Naive B cell (primary cell): ENCODE results near the gene DDX25. TPM values are rescaled to one million over a fixed set of nuclear protein-coding genes. Genes with fewer than 3 reads are reported as not detected.
A peak's percentile ranks its signal among the peaks of the same experiment; 100 is the strongest.
"Not testable (repeated sequence)": the region's sequence is repeated elsewhere in the genome, so short reads cannot be mapped to it uniquely, and the experiment has no call there.

Experiments
- ATAC-seq, 2 donors: fragments of 150-1000 bp; cut with Tn5 transposase; 2 replicates each; pipeline ENCODE4 v1.10.0; 2021; ENCODE audit warnings: low read depth in 2 of 2, mild to moderate bottlenecking in 2 of 2, moderate library complexity in 2 of 2
- DNase-seq: peaks from one replicate; pipeline ENCODE4 v3.0.0; 2022
- H3K27ac Mint-ChIP-seq, 6 donors: one replicate each; pipeline ENCODE4 v1.8.0; 2020 to 2022; ENCODE audit warnings: mild to moderate bottlenecking in 6 of 6, mixed read lengths in 6 of 6, moderate library complexity in 5 of 6, inconsistent platforms in 2 of 6
- H3K27me3 Mint-ChIP-seq, 3 donors: one replicate each; pipeline ENCODE4 v1.8.0; 2021 to 2022; ENCODE audit warnings: mixed read lengths in 3 of 3, mild to moderate bottlenecking in 1 of 3
- H3K36me3 Mint-ChIP-seq, 2 donors: one replicate each; pipeline ENCODE4 v1.8.0; 2020 to 2022; ENCODE audit warnings: mixed read lengths in 2 of 2, inconsistent platforms in 1 of 2, mild to moderate bottlenecking in 1 of 2
- H3K4me1 Mint-ChIP-seq, 3 donors: one replicate each; pipeline ENCODE4 v1.8.0; 2020 to 2022; ENCODE audit warnings: mixed read lengths in 3 of 3, inconsistent platforms in 1 of 3, mild to moderate bottlenecking in 1 of 3, moderate library complexity in 1 of 3
- H3K4me3 Mint-ChIP-seq, 8 donors: one replicate each; pipeline ENCODE4 v1.8.0; 2020 to 2022; ENCODE audit warnings: mild to moderate bottlenecking in 8 of 8, mixed read lengths in 8 of 8, moderate library complexity in 8 of 8, inconsistent platforms in 2 of 8
- H3K9me3 Mint-ChIP-seq, 7 donors: one replicate each; pipeline ENCODE4 v1.8.0; 2020 to 2022; ENCODE audit warnings: mixed read lengths in 7 of 7, mild to moderate bottlenecking in 5 of 7, inconsistent platforms in 2 of 7, moderate library complexity in 1 of 7
- polyA plus RNA-seq, 6 donors: library from polyadenylated mRNA; unstranded; fragments of 300-500 nt; fragmentation: Illumina TruSeq; gene quantifications; one replicate each; pipeline ENCODE4 v1.2.3, GENCODE V29; 2021; ENCODE audit warnings: low read depth in 6 of 6

The DDX25 gene
- polyA plus RNA-seq, 6 donors from 2014 or later, result 0.34 TPM; not detected in 5

- ATAC-seq, result peak; percentile 86 to 88
- H3K4me1 Mint-ChIP-seq, result peaks cover 6 to 35% (median 29%) of the 10 kb centered on the region in 3 donors
- peak; percentile 99 for DNase-seq
These were observed 16.7 kb upstream of the DDX25 start, which contains the start of gene HYLS1 for GRCh38 chr11:125887373-125888324. Gene HYLS1, plus strand, starts transcription at chr11:125887668. Its CDS starts 11,701 bp downstream, at chr11:125899369.

DNA sequence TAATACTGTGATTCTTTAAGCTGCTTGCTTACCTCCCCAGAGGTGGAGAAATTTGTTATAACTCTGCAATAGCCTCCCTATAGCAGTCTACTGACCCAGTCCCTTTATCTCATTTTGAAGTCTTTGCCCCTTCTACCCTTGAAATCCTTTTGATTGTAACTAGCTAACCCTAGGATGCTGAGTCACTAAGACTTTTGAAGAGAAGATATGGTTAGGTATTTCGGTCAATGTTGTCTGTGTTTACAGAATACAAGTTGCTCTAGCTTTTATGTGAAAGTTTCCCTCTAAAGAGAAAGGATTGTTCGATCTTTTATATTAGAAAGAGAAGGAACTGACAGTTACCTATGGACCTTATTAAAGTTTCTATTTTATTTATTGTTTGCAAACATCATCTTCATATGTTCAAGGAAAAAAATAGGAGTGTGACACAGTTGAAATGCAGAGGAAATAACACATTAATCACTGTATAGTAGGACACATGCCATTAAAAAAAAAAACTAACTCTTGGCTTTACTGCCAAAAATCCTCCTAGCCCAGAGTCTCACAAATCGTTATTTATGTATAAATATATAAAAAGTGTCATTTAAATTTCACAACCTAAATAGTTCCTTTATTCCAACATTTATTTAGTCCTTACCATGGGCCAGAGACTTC, 13.7 kb upstream of the DDX25 start:
- Mint-ChIP-seq H3K4me3 (peak overlapping the region in 3 of 8 donors; percentile 4 to 92 (median 19)), H3K27me3 (no peaks in the 10 kb centered on the region), H3K27ac (peak overlapping the region in 2 of 6 donors; percentile 7 to 63), H3K9me3 (peaks cover 0 to 4% (median 0%) of the 10 kb centered on the region in 7 donors), H3K36me3 (peaks cover 7 to 17% of the 10 kb centered on the region in 2 donors), H3K4me1 (peaks cover 6 to 35% (median 33%) of the 10 kb centered on the region in 3 donors)
- DNase-seq, result no peak
- ATAC-seq, result no peak

More at GRCh38 chr11:125887373-125888324, 16.7 kb upstream of the DDX25 start, which contains the start of gene HYLS1:
- Mint-ChIP-seq H3K9me3 (peaks cover 0 to 4% (median 0%) of the 10 kb centered on the region in 7 donors), H3K27ac (peak within 1 kb of the TSS; percentile 96 to 99 (median 99)), H3K27me3 (no peaks in the 10 kb centered on the region), H3K4me3 (peak within 1 kb of the TSS; percentile 92 to 97 (median 95)), H3K36me3 (no peaks in the 10 kb centered on the region)

- no peak overlapping the region for H3K4me3 Mint-ChIP-seq
- ATAC-seq, result no peak
- H3K36me3 Mint-ChIP-seq, result peaks cover 7 to 24% of the 10 kb centered on the region in 2 donors
- no peaks in the 10 kb centered on the region for H3K27me3 Mint-ChIP-seq
- H3K27ac Mint-ChIP-seq, result peak overlapping the region in 1 of 6 donors; percentile 40
- no peak for DNase-seq
- peaks cover 6 to 30% (median 28%) of the 10 kb centered on the region in 3 donors for H3K4me1 Mint-ChIP-seq
- peaks cover 0 to 4% (median 0%) of the 10 kb centered on the region in 7 donors for H3K9me3 Mint-ChIP-seq
These were observed 12.2 kb upstream of the DDX25 start for GRCh38 chr11:125892071-125892470.

GRCh38 chr11:125892994-125893393, 11.3 kb upstream of the DDX25 start:
- H3K9me3 Mint-ChIP-seq, result no peaks in the 10 kb centered on the region
- peaks cover 6 to 27% (median 23%) of the 10 kb centered on the region in 3 donors for H3K4me1 Mint-ChIP-seq
- H3K27me3 Mint-ChIP-seq, result no peaks in the 10 kb centered on the region
- no peak for ATAC-seq
- peaks cover 7 to 24% of the 10 kb centered on the region in 2 donors for H3K36me3 Mint-ChIP-seq
- peak overlapping the region in 1 of 8 donors; percentile 53 for H3K4me3 Mint-ChIP-seq
- peak overlapping the region in 2 of 6 donors; percentile 7 to 40 for H3K27ac Mint-ChIP-seq
- no peak for DNase-seq

DNA sequence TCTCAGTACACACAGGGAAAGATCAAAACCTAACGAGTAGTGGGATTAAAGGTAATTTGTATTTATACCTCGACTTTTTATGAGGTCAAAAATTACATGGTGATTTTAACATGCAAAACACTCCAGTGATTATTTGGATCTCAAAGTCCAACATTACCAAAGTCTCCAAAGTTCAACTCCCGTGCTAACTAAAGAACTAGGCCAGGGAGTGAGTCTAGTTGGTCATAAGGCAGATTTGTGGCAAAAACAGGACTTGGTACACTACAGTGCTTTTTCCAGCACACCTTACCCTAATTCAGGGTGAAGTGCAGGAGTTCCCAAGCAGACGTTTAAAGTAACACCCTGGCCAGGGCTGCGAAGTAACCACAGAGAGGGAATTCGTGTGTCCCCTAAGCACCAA, 2.4 kb upstream of the DDX25 start:
- no peak for ATAC-seq
- H3K36me3 Mint-ChIP-seq, result no peaks in the 10 kb centered on the region
- H3K27ac Mint-ChIP-seq, result peak overlapping the region in 1 of 6 donors; percentile 19
- peaks cover 20 to 27% (median 22%) of the 10 kb centered on the region in 3 donors for H3K4me1 Mint-ChIP-seq
- no peak for DNase-seq
- H3K9me3 Mint-ChIP-seq, result peaks cover 0 to 6% (median 0%) of the 10 kb centered on the region in 7 donors
- H3K27me3 Mint-ChIP-seq, result peaks cover 19 to 22% (median 21%) of the 10 kb centered on the region in 3 donors
- H3K4me3 Mint-ChIP-seq, result peak overlapping the region; percentile 32 to 98 (median 78)

DNA sequence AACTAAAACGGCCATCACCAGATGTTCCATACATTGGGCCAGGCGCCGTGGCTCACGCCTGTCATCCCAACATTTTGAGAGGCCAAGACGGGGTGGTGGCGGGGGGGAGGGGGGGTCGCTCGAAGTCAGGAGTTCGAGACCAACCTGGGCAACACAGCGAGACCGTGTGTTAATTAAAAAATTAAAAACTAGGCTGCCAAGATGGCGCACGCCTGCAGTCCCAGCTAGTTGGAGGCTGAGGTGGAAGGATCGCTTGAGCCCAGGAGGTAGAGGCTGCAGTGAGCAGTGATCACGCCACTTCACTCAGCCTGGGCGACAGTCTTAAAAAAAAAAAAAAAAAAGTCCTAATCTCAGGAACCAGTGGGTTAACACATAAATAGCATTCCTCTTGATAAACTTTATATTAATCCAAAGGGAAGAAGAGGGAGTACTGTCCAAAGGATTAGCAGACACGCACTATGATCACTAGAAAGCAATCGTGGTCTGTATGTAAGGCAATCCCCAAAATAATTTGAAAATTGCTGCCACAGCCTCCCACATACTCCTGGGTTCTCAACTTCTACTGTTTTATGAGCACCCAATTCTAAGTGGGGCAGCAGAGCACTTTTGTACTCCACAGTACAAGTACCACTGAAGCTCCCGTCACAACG, 1.9 kb upstream of the DDX25 start:
- peak overlapping the region in 5 of 6 donors; percentile 75 to 96 (median 90) for H3K27ac Mint-ChIP-seq
- ATAC-seq (no peak), DNase-seq (no peak)
- no peaks in the 10 kb centered on the region for H3K36me3 Mint-ChIP-seq
- H3K9me3 Mint-ChIP-seq, result peaks cover 0 to 6% (median 0%) of the 10 kb centered on the region in 7 donors
- peaks cover 20 to 27% (median 22%) of the 10 kb centered on the region in 3 donors for H3K4me1 Mint-ChIP-seq
- peaks cover 19 to 22% (median 21%) of the 10 kb centered on the region in 3 donors for H3K27me3 Mint-ChIP-seq
- peak overlapping the region; percentile 91 to 98 (median 96) for H3K4me3 Mint-ChIP-seq

DNA sequence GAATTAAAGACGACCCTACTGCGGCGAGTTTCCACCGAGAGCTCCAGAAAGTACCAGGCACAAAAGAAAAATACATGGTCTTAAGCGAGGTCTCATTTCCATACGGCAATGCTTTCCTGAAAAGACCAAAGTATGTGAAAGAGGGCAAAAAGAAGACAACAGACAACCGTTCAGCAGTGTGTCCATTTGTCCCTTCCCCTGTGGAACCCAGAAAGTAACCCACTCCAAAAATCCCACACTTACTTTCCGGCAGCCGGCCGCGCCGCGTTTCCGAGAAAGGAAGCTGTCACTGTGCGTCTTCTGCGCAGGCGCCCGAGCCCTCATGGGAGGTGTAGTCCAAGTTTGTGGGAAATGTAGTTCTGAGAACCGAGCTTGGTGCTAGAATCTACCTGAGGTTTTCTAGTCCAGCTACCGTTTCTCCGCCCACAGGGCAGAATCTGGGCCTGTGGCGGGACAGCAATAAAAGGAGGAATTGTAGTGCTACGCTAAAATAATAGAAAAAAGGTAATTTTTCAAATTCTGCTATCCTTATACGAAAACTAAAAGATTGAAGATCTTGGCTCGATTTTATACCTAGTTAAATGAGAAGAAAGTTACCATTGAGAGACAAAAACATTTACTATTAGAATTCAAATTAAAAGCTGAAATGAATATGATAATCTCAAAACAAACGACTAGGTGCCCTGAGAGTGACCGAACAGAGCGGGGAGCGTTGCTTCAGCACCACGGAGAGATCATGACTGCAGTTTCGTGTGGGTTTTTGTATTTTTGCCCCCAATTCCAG, 1.2 kb upstream of the DDX25 start, which contains the start of gene PUS3:
Gene PUS3, minus strand, starts transcription at position 280 of the 784 bp plus-strand sequence. CDS start 6,922 bp downstream, outside the sequence.
- H3K4me3 Mint-ChIP-seq, result peak within 1 kb of the TSS; percentile 91 to 98 (median 96)
- H3K27ac Mint-ChIP-seq, result peak within 1 kb of the TSS; percentile 86 to 96 (median 91)
- DNase-seq, result peak; percentile 81
- peaks cover 23 to 27% (median 24%) of the 10 kb centered on the region in 3 donors for H3K27me3 Mint-ChIP-seq
- peaks cover 15 to 27% (median 22%) of the 10 kb centered on the region in 3 donors for H3K4me1 Mint-ChIP-seq
- ATAC-seq, result peak; percentile 95
- no peaks in the 10 kb centered on the region for H3K36me3 Mint-ChIP-seq
- H3K9me3 Mint-ChIP-seq, result peaks cover 0 to 6% (median 0%) of the 10 kb centered on the region in 7 donors

- H3K4me3 Mint-ChIP-seq, result peak overlapping the region; percentile 70 to 97 (median 85)
- DNase-seq (no peak), ATAC-seq (no peak)
- peak overlapping the region in 2 of 6 donors; percentile 59 to 69 for H3K27ac Mint-ChIP-seq
- H3K36me3 Mint-ChIP-seq, result no peaks in the 10 kb centered on the region
- H3K9me3 Mint-ChIP-seq, result peaks cover 0 to 6% (median 0%) of the 10 kb centered on the region in 7 donors
- H3K27me3 Mint-ChIP-seq, result peaks cover 31 to 38% (median 34%) of the 10 kb centered on the region in 3 donors
- peaks cover 12 to 27% (median 16%) of the 10 kb centered on the region in 3 donors for H3K4me1 Mint-ChIP-seq
These were observed 370 bp downstream of the DDX25 start for GRCh38 chr11:125904678-125905077.

DNA sequence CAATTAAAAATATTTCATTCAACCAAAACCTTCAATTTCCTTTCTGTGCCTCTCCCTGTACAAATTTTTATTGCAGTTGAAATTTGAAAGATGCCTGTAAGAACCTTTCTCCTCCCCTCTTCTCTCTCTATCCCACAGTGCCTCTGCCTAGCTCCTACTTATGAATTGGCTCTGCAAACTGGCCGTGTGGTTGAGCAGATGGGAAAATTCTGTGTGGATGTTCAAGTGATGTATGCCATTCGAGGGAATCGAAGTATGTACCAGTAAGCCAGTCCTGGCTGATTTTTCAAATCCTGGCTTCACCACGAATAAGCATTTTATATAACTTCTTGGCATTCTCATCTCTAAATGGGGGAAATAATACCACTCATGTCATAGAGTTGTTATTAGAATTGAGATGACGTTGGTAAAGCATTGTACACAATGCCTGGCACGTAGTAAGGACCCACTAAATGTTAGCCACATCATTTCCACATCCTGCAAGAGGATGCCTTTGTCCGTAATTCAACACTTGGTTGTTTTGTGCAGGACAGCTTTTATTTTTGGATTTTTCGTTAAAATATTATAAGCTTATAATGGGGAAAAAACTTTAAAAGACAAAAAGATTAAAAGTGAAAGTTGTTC, 6.0 kb downstream of the DDX25 start:
- no peak for ATAC-seq
- peaks cover 0 to 6% (median 0%) of the 10 kb centered on the region in 7 donors for H3K9me3 Mint-ChIP-seq
- no peak for DNase-seq
- H3K27me3 Mint-ChIP-seq, result peaks cover 29 to 53% (median 42%) of the 10 kb centered on the region in 3 donors
- no peaks in the 10 kb centered on the region for H3K36me3 Mint-ChIP-seq
- H3K4me3 Mint-ChIP-seq, result no peak overlapping the region
- no peaks in the 10 kb centered on the region for H3K4me1 Mint-ChIP-seq
- no peak overlapping the region for H3K27ac Mint-ChIP-seq

DNA sequence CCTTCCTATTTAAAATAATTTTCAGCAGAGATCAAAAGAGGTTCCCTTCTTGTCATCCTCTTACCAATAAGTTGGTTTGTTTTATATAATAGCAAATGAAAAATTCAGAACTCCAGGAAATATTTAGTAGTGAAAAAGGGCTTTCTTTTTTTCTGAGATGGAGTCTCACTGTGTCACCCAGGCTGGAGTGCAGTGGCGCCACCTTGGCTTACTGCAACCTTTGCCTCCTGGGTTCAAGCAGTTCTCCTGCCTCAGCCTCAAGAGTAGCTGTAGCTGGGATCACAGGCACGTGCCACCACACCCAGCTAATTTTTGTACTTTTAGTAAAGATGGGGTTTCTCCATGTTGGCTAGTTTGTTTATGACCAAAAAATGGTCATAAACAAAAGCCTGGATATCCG, 10.3 kb downstream of the DDX25 start:
- H3K9me3 Mint-ChIP-seq, H3K36me3 Mint-ChIP-seq, DNase-seq, H3K4me1 Mint-ChIP-seq, H3K4me3 Mint-ChIP-seq, ATAC-seq: not testable (repeated sequence)
- H3K27me3 Mint-ChIP-seq, result peaks cover 43 to 57% (median 50%) of the 10 kb centered on the region in 3 donors
- peak overlapping the region in 1 of 6 donors; percentile 18 for H3K27ac Mint-ChIP-seq

DNA sequence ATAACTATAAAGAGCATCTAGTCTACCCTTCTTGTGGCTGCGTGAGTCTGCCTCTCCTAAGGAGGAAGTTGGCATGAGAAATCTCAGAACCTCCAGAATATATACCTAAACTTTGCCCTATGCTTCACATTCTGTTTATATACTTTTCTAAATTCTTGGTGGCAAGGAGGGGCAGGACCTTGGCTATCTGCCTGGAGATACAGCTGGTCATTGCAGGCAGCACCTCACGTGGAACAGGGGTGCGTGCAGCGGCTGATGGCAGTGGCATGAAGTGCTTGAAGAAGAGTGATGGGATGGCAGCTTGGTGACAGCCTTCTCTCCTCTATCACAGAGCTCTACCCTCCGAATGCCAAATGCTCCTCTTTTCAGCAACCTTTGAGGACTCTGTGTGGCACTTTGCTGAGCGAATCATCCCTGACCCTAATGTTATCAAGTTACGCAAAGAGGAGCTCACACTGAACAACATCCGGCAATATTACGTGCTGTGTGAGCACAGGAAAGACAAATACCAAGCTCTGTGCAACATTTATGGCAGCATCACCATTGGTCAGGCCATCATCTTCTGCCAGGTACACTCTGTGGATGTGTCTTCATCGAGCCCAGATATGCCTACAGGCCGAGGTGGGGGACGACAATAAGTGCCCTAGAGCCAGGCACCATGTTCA, 12.5 kb downstream of the DDX25 start:
- no peak for DNase-seq
- Mint-ChIP-seq H3K9me3 (no peaks in the 10 kb centered on the region), H3K27ac (peak overlapping the region in 1 of 6 donors; percentile 44), H3K27me3 (peaks cover 46 to 52% (median 50%) of the 10 kb centered on the region in 3 donors), H3K36me3 (no peaks in the 10 kb centered on the region), H3K4me3 (no peak overlapping the region), H3K4me1 (no peaks in the 10 kb centered on the region)
- no peak for ATAC-seq
